DND-41 (cell line): ENCODE measurements around the gene MYLK2.

ENCODE experiments used
- ATAC-seq: fragments of 200-7000 bp; cut with Tn5 transposase; 3 replicates; pipeline ENCODE4 v1.9.1; 2021; ENCODE audit warnings: low read depth; ENCODE audit not compliant: insufficient read depth
- DNase-seq: peaks from one replicate; pipeline ENCODE4 v3.0.0-alpha.2; 2020
- H2AFZ ChIP-seq: 2 replicates; pipeline ENCODE4 v1.6.0; 2012; ENCODE audit warnings: low read depth, low read length
- H3K27ac ChIP-seq: 2 replicates; pipeline ENCODE4 v1.5.1; 2012; ENCODE audit warnings: low read length, inconsistent platforms
- H3K27me3 ChIP-seq: fragments of 200-600 bp; sonication (generic); 2 replicates; pipeline ENCODE4 v1.6.0; 2012; ENCODE audit warnings: low read length, mild to moderate bottlenecking, inconsistent platforms; ENCODE audit not compliant: insufficient read depth, poor library complexity
- H3K36me3 ChIP-seq: 2 replicates; pipeline ENCODE4 v1.5.1; 2012; ENCODE audit warnings: low read length, inconsistent platforms; ENCODE audit not compliant: insufficient read depth
- H3K4me1 ChIP-seq: 2 replicates; pipeline ENCODE4 v1.5.1; 2012; ENCODE audit warnings: mild to moderate bottlenecking, low read length; ENCODE audit not compliant: insufficient read depth
- H3K4me2 ChIP-seq: 2 replicates; pipeline ENCODE4 v1.6.0; 2012; ENCODE audit warnings: mild to moderate bottlenecking, moderate library complexity, low read length, inconsistent platforms; ENCODE audit not compliant: insufficient read depth
- H3K4me3 ChIP-seq, 2 experiments: fragments of 200-600 bp in 1 of 2; shearing (Covaris generic) in 1 of 2; 2 replicates each; pipeline ENCODE4 v1.5.1; 2012 to 2016; ENCODE audit warnings: inconsistent platforms in 2 of 2, low read length in 2 of 2, mild to moderate bottlenecking in 2 of 2, low read depth in 1 of 2, moderate library complexity in 1 of 2
- H3K79me2 ChIP-seq: 2 replicates; pipeline ENCODE4 v1.6.0; 2012; ENCODE audit warnings: low read length, inconsistent platforms; ENCODE audit not compliant: insufficient read depth
- H3K9ac ChIP-seq: 2 replicates; pipeline ENCODE4 v1.6.0; 2012; ENCODE audit warnings: low read depth, mild to moderate bottlenecking, inconsistent platforms, low read length, moderate library complexity
- H3K9me3 ChIP-seq: 2 replicates; pipeline ENCODE4 v1.5.1; 2012; ENCODE audit warnings: low read length, moderate library complexity, mild to moderate bottlenecking, inconsistent platforms; ENCODE audit not compliant: insufficient read depth, severe bottlenecking
- H4K20me1 ChIP-seq: 2 replicates; pipeline ENCODE4 v1.6.0; 2012; ENCODE audit warnings: low read length; ENCODE audit not compliant: insufficient read depth
- CTCF ChIP-seq: IDR thresholded peaks from 2 replicates; pipeline ENCODE4 v1.5.1; 2012; ENCODE audit warnings: borderline replicate concordance, low read length, moderate library complexity, mild to moderate bottlenecking; ENCODE audit not compliant: poor library complexity, severe bottlenecking; ENCODE audit errors: extremely low read depth
- EZH2 ChIP-seq: IDR thresholded peaks from 3 replicates; pipeline ENCODE4 v1.6.1; 2012; ENCODE audit warnings: borderline replicate concordance, low read depth, mild to moderate bottlenecking, moderate library complexity, low read length, inconsistent platforms; ENCODE audit not compliant: severe bottlenecking

MYLK2 gene

GRCh38 chr20:31881945-31882344, 62.8 kb downstream of the MYLK2 start:
- H3K4me1 ChIP-seq, result peaks cover 13% of the 10 kb centered on the region
- H4K20me1 ChIP-seq, result no peaks in the 10 kb centered on the region
- no peak overlapping the region for H3K9ac ChIP-seq
- ATAC-seq (no peak), DNase-seq (no peak)
- H3K36me3 ChIP-seq, result no peaks in the 10 kb centered on the region
- no peak overlapping the region for H2AFZ ChIP-seq
- no peak for TF ChIP-seq CTCF
- no peak for TF ChIP-seq EZH2
- no peaks in the 10 kb centered on the region for H3K9me3 ChIP-seq
- H3K27me3 ChIP-seq, result no peaks in the 10 kb centered on the region
- H3K27ac ChIP-seq, result no peak overlapping the region
- no peak overlapping the region for H3K4me2 ChIP-seq
- no peak overlapping the region for H3K4me3 ChIP-seq
- H3K79me2 ChIP-seq, result no peaks in the 10 kb centered on the region

GRCh38 chr20:31883829-31884228, 64.7 kb downstream of the MYLK2 start:
- Histone ChIP-seq H3K27ac (no peak overlapping the region), H3K36me3 (no peaks in the 10 kb centered on the region), H3K4me3 (no peak overlapping the region), H3K27me3 (no peaks in the 10 kb centered on the region), H3K4me1 (peaks cover 13% of the 10 kb centered on the region), H4K20me1 (no peaks in the 10 kb centered on the region), H3K9ac (no peak overlapping the region), H3K4me2 (no peak overlapping the region), H2AFZ (no peak overlapping the region), H3K79me2 (no peaks in the 10 kb centered on the region), H3K9me3 (no peaks in the 10 kb centered on the region)
- no peak for ATAC-seq
- TF ChIP-seq EZH2, result no peak
- TF ChIP-seq CTCF, result no peak
- DNase-seq, result no peak
